Measurements from ENCODE around the gene IBA57. TPM values are rescaled to one million over a fixed set of nuclear protein-coding genes. Genes with fewer than 3 reads are reported as not detected.

The IBA57 gene
- total and polyA plus RNA-seq, 4 donors, result 2.8 to 21.4 (median 6.9) TPM

GRCh38 chr1:228125185-228125584, 40.4 kb upstream of the IBA57 start:
- Histone ChIP-seq H3K9me3 (ENCODE audit: control insufficient read depth in 4 of 4, insufficient read depth in 3 of 4, low read length in 3 of 4) (no peaks in the 10 kb centered on the region), H3K27me3 (ENCODE audit: control insufficient read depth in 3 of 3, insufficient read depth in 3 of 3, low read length in 2 of 3) (no peaks in the 10 kb centered on the region), H3K9ac (ENCODE audit: insufficient read depth in 1 of 2, low read length in 2 of 2) (no peak overlapping the region), H3K36me3 (ENCODE audit: control insufficient read depth in 4 of 4, insufficient read depth in 4 of 4, low read length in 4 of 4) (no peaks in the 10 kb centered on the region), H3K27ac (ENCODE audit: low read depth in 1 of 2, low read length in 1 of 2) (no peak overlapping the region), H3K4me1 (ENCODE audit: control insufficient read depth in 5 of 5, insufficient read depth in 5 of 5, low read length in 5 of 5) (no peaks in the 10 kb centered on the region), H3K4me3 (no peak overlapping the region)
- no peak for ATAC-seq (ENCODE audit: insufficient read depth, low FRiP score)
- 84 to 86% methylated on average over 5 of the region's 5 CpGs for WGBS, 2 donors
- TF ChIP-seq CTCF (IDR thresholded peaks at IDR 0.05; ENCODE audit: control extremely low read depth, extremely low read depth), result no peak
- no peak for DNase-seq

- DNase-seq (no peak), ATAC-seq (ENCODE audit: insufficient read depth, low FRiP score) (no peak)
- H3K4me3 ChIP-seq, result no peak overlapping the region
- H3K9ac ChIP-seq (ENCODE audit: insufficient read depth in 1 of 2, low read length in 2 of 2), result no peak overlapping the region
- no peak for TF ChIP-seq CTCF (IDR thresholded peaks at IDR 0.05; ENCODE audit: control extremely low read depth, extremely low read depth)
- no peaks in the 10 kb centered on the region for H3K9me3 ChIP-seq (ENCODE audit: control insufficient read depth in 4 of 4, insufficient read depth in 3 of 4, low read length in 3 of 4)
- no peaks in the 10 kb centered on the region for H3K36me3 ChIP-seq (ENCODE audit: control insufficient read depth in 4 of 4, insufficient read depth in 4 of 4, low read length in 4 of 4)
- 70 to 93% methylated on average over 2 of the region's 2 CpGs for WGBS, 2 donors
- no peaks in the 10 kb centered on the region for H3K4me1 ChIP-seq (ENCODE audit: control insufficient read depth in 5 of 5, insufficient read depth in 5 of 5, low read length in 5 of 5)
- no peaks in the 10 kb centered on the region for H3K27me3 ChIP-seq (ENCODE audit: control insufficient read depth in 3 of 3, insufficient read depth in 3 of 3, low read length in 2 of 3)
- peak overlapping the region in 1 of 2 donors; percentile 51 for H3K27ac ChIP-seq (ENCODE audit: low read depth in 1 of 2, low read length in 1 of 2)
These were observed 33.8 kb upstream of the IBA57 start for GRCh38 chr1:228131766-228132165.

- WGBS, 2 donors, result 88 to 92% methylated on average over 12 of the region's 12 CpGs
- no peak for ATAC-seq (ENCODE audit: insufficient read depth, low FRiP score)
These were observed 31.0 kb upstream of the IBA57 start for GRCh38 chr1:228134591-228134990.

More at GRCh38 chr1:228134591-228134990, 31.0 kb upstream of the IBA57 start:
- no peak for TF ChIP-seq CTCF (IDR thresholded peaks at IDR 0.05; ENCODE audit: control extremely low read depth, extremely low read depth)
- H3K27ac ChIP-seq (ENCODE audit: low read depth in 1 of 2, low read length in 1 of 2), result no peak overlapping the region
- no peaks in the 10 kb centered on the region for H3K36me3 ChIP-seq (ENCODE audit: control insufficient read depth in 4 of 4, insufficient read depth in 4 of 4, low read length in 4 of 4)
- H3K27me3 ChIP-seq (ENCODE audit: control insufficient read depth in 3 of 3, insufficient read depth in 3 of 3, low read length in 2 of 3), result no peaks in the 10 kb centered on the region
- no peaks in the 10 kb centered on the region for H3K4me1 ChIP-seq (ENCODE audit: control insufficient read depth in 5 of 5, insufficient read depth in 5 of 5, low read length in 5 of 5)
- no peak overlapping the region for H3K4me3 ChIP-seq
- H3K9ac ChIP-seq (ENCODE audit: insufficient read depth in 1 of 2, low read length in 2 of 2), result no peak overlapping the region
- DNase-seq, result no peak
- H3K9me3 ChIP-seq (ENCODE audit: control insufficient read depth in 4 of 4, insufficient read depth in 3 of 4, low read length in 3 of 4), result no peaks in the 10 kb centered on the region

Measured in lung (tissue), 12 donors.